Effector memory CD4-positive, alpha-beta T cell (primary cell): ENCODE results near the gene ALDH1L1.

Experiments
- DNase-seq, 3 donors: peaks; one replicate each; pipeline ENCODE4 v3.0.0-alpha.2; 2020
- H3K27ac ChIP-seq: 2 replicates; pipeline ENCODE4 v1.7.0; 2013; ENCODE audit warnings: mild to moderate bottlenecking, low read length, moderate library complexity; ENCODE audit not compliant: insufficient read depth, poor library complexity, severe bottlenecking
- H3K27me3 ChIP-seq: replicated peaks from 2 replicates; pipeline ENCODE4 v1.7.0; 2013; ENCODE audit warnings: mild to moderate bottlenecking, low read length; ENCODE audit not compliant: insufficient read depth, control insufficient read depth, poor library complexity, severe bottlenecking
- H3K36me3 ChIP-seq: 2 replicates; pipeline ENCODE4 v1.7.0; 2013; ENCODE audit warnings: mild to moderate bottlenecking, low read length, moderate library complexity; ENCODE audit not compliant: control insufficient read depth, insufficient read depth
- H3K4me1 ChIP-seq: 2 replicates; pipeline ENCODE4 v1.7.0; 2013; ENCODE audit warnings: low read length, mild to moderate bottlenecking; ENCODE audit not compliant: control insufficient read depth, insufficient read depth, poor library complexity, severe bottlenecking
- H3K4me3 ChIP-seq: 2 replicates; pipeline ENCODE4 v1.7.0; 2013; ENCODE audit warnings: low read length, low read depth, mild to moderate bottlenecking; ENCODE audit not compliant: insufficient read depth, poor library complexity, severe bottlenecking
- H3K9me3 ChIP-seq: 2 replicates; pipeline ENCODE4 v1.7.0; 2013; ENCODE audit warnings: mild to moderate bottlenecking, low read length, moderate library complexity; ENCODE audit not compliant: control insufficient read depth

The ALDH1L1 gene

GRCh38 chr3:126167566-126167965 lies 12.8 kb downstream of the ALDH1L1 start:
- Histone ChIP-seq H3K36me3 (no peaks in the 10 kb centered on the region), H3K27me3 (no peaks in the 10 kb centered on the region), H3K9me3 (no peaks in the 10 kb centered on the region), H3K27ac (no peak overlapping the region), H3K4me1 (no peaks in the 10 kb centered on the region), H3K4me3 (no peak overlapping the region)
- DNase-seq, result no peak

DNA sequence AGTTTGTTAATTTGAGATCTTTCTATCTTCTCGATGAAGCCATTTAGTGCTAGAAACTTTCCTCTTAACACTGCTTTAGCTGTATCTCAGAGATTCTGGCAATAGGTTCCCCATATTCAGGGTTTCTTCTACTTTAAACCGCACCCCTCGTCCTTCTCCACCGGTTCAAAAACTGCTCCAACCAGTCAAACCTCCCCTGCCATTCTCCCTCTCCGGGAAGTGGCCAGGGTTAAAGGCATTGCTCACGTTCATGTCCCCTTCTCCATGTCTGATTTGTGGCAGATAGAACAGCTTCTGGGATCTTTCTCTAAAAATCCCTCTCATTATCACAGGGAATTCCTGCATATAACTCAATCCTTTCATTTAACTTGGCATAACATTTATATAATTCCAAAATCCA lies 14.4 kb downstream of the ALDH1L1 start:
- Histone ChIP-seq H3K4me3 (no peak overlapping the region), H3K4me1 (no peaks in the 10 kb centered on the region), H3K36me3 (no peaks in the 10 kb centered on the region), H3K27ac (no peak overlapping the region), H3K9me3 (no peaks in the 10 kb centered on the region), H3K27me3 (no peaks in the 10 kb centered on the region)
- DNase-seq, result no peak

DNA sequence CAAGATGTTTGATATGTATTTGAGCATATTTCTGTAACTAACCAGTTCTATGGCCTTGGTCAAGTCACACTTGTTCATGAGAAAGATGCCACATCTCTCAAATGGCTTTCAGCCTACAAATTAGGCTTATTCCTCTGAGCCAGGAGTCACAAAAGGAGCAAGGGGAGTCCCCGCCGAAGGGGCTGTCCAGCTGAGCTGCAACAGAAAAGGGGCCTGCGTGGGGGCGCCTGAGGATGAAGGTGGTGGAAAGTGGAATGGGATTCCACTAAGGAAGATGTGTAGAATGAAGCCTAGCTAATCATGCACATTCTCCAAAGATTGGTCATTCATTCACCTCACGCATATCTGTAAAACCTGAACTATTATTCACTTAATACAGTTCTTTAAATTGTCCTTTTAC lies 19.1 kb downstream of the ALDH1L1 start:
- H3K9me3 ChIP-seq, result no peaks in the 10 kb centered on the region
- DNase-seq, result no peak
- H3K4me1 ChIP-seq, result no peaks in the 10 kb centered on the region
- no peaks in the 10 kb centered on the region for H3K36me3 ChIP-seq
- H3K27ac ChIP-seq, result no peak overlapping the region
- no peak overlapping the region for H3K4me3 ChIP-seq
- no peaks in the 10 kb centered on the region for H3K27me3 ChIP-seq

- Histone ChIP-seq H3K4me1 (no peaks in the 10 kb centered on the region), H3K27ac (no peak overlapping the region), H3K4me3 (no peak overlapping the region), H3K36me3 (no peaks in the 10 kb centered on the region), H3K27me3 (no peaks in the 10 kb centered on the region), H3K9me3 (no peaks in the 10 kb centered on the region)
- DNase-seq, result no peak
Measured at GRCh38 chr3:126160243-126161210, 19.9 kb downstream of the ALDH1L1 start.

DNA sequence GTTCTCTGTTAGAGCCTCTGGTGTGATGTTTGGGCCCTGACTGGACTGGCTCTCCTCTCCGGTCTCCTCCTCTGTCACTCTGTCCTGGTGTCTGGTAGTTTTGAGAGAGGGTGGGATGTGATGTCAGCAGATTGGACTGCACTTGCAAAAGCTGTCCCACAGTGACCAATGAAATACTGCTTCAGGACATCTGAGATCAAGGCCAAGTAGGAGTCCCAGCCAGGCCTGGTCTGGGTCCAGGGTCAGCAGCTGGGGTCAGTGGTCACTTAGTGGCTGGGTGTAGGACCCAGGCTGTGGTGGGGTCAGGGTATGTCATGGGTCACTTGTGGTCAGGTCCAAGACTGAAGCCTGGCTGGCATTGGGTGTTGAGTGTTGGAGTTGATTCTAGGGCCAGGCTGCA lies 20.9 kb downstream of the ALDH1L1 start:
- no peaks in the 10 kb centered on the region for H3K27me3 ChIP-seq
- DNase-seq, result no peak
- no peaks in the 10 kb centered on the region for H3K4me1 ChIP-seq
- H3K4me3 ChIP-seq, result no peak overlapping the region
- H3K27ac ChIP-seq, result no peak overlapping the region
- no peaks in the 10 kb centered on the region for H3K36me3 ChIP-seq
- no peaks in the 10 kb centered on the region for H3K9me3 ChIP-seq

GRCh38 chr3:126158912-126159454 lies 21.4 kb downstream of the ALDH1L1 start:
- Histone ChIP-seq H3K4me1 (no peaks in the 10 kb centered on the region), H3K9me3 (no peaks in the 10 kb centered on the region), H3K27me3 (no peaks in the 10 kb centered on the region), H3K27ac (no peak overlapping the region), H3K36me3 (no peaks in the 10 kb centered on the region), H3K4me3 (no peak overlapping the region)
- DNase-seq, result no peak

- Histone ChIP-seq H3K36me3 (no peaks in the 10 kb centered on the region), H3K27me3 (no peaks in the 10 kb centered on the region), H3K4me3 (no peak overlapping the region), H3K27ac (no peak overlapping the region), H3K9me3 (no peaks in the 10 kb centered on the region), H3K4me1 (no peaks in the 10 kb centered on the region)
- no peak for DNase-seq
Measured at GRCh38 chr3:126158016-126158911, 22.1 kb downstream of the ALDH1L1 start.

- DNase-seq, result no peak
Measured at GRCh38 chr3:126157083-126157768, 23.2 kb downstream of the ALDH1L1 start.

DNA sequence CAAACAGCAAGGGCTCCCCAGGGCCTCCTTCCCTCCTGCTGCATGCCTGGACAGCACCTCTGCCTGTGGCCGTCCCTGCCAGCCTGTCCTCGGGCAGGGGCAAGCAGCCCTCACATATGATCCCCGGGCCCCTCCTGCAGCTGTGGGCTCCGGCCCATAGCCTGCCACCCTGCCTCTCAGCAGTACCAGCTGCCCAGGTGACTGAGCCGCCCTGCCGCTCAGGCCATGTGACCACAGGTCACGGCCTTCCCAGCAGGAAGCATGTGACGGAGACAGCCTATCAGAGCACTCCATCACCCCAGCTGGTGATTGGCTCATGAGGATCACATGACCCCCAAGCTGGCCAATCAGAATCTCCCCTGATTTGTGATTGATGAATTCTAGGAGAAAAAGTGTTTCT lies 23.9 kb downstream of the ALDH1L1 start:
- DNase-seq, result no peak
- Histone ChIP-seq H3K27ac (no peak overlapping the region), H3K36me3 (no peaks in the 10 kb centered on the region), H3K4me1 (no peaks in the 10 kb centered on the region), H3K9me3 (no peaks in the 10 kb centered on the region), H3K4me3 (no peak overlapping the region), H3K27me3 (no peaks in the 10 kb centered on the region)

More at GRCh38 chr3:126157083-126157768, 23.2 kb downstream of the ALDH1L1 start:
- no peak overlapping the region for H3K4me3 ChIP-seq
- H3K36me3 ChIP-seq, result no peaks in the 10 kb centered on the region
- no peak overlapping the region for H3K27ac ChIP-seq
- H3K4me1 ChIP-seq, result no peaks in the 10 kb centered on the region
- no peaks in the 10 kb centered on the region for H3K9me3 ChIP-seq
- H3K27me3 ChIP-seq, result no peaks in the 10 kb centered on the region
